ENCODE data around the gene FASTKD3. TPM values are rescaled to one million over a fixed set of nuclear protein-coding genes. Genes with fewer than 3 reads are reported as not detected.
A peak's percentile ranks its signal among the peaks of the same experiment; 100 is the strongest.
"Not testable (repeated sequence)": the region's sequence is repeated elsewhere in the genome, so short reads cannot be mapped to it uniquely, and the experiment has no call there.

FASTKD3 gene, protein sequence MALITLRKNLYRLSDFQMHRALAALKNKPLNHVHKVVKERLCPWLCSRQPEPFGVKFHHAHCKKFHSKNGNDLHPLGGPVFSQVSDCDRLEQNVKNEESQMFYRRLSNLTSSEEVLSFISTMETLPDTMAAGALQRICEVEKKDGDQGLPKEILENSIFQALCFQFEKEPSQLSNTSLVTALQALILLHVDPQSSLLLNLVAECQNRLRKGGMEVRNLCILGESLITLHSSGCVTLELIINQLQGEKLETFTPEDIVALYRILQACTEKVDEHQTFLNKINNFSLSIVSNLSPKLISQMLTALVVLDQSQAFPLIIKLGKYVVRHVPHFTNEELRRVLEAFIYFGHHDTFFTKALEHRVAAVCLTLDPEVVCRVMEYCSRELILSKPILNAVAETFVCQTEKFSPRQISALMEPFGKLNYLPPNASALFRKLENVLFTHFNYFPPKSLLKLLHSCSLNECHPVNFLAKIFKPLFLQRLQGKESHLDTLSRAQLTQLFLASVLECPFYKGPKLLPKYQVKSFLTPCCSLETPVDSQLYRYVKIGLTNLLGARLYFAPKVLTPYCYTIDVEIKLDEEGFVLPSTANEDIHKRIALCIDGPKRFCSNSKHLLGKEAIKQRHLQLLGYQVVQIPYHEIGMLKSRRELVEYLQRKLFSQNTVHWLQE
- total RNA-seq = 13.7 and 14.3 TPM in 2 replicates

- DNase-seq = peak; percentile 97
These were observed at the start of gene FASTKD3, which contains the start of gene MTRR for GRCh38 chr5:7868773-7869473. FASTKD3 (minus strand) TSS chr5:7869031; CDS start chr5:7868083, 948 bp downstream. MTRR (plus strand) TSS chr5:7869148; CDS start chr5:7870795, 1,647 bp downstream.

DNA sequence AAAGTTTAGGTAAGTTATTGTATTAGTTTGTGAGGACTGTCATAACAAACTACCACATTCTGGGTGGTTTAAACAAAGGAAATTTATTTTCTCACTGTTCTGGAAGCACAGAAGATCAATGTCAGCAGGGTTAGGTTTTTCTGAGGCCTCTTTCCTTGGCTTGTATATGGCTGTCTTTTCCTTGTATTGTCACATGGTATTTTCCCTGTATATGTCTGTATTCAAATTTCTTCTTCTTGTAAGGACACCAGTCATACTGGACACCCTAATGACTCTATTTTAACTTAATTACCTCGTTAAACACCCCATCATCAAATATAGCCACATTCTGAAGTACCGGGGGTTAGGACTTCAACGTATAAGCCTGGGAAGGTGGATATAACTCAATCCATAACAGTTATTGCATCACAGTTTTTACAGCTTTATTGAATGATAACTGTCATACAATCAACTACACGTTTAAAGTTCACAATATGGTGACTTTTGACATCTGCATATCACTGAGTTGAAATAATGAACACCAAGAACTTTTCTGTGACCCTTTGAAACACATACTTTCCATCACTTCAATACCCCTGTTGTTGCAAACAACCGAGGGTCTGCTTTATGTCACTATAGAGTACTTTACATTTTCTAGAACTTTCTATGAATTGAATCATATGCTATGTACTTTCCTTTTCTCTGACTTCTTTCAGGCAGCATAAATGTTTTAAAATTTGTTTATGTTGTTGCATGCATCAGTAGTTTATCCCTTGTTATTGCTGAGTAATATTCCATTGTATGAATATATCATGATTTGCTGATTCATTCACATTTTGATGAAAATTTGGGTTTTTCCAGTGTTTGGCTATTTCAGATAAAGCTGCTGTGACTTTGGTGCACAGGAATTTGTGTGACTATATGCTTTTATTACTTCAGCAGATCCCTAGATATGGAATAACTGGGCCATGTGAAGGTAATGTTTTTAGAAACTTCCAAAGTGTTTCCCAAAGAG is 48.6 kb upstream of the FASTKD3 start:
- DNase-seq = no peak

DNA sequence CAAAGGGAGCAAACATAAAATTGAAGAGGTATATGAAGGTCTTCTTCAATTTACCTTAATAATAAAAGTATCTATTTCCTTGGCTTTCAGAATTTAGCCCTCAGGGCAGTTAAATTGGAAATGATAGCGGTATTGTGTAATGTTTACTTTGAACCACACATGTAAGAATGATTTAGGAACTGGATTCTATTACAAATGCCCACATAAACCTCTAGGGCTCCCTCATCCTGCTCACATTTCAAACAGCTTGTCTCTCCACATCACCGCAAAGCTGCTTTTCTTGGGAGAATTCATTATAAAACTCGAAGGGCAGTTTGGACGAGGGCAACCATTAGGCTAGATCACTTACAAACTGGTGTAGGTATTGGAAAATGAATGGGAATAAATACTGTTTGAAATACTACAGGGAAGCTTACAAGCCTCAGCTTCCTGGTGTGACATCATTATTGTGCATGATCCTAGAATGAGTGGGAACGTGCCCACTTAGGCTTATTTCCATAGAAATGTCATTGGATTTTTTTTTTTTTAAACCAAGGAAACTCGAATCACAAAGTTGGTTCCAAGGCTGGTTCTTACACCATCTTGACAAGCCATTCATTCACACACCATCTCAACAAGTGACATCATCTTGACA is 47.5 kb upstream of the FASTKD3 start:
- no peak for DNase-seq

DNA sequence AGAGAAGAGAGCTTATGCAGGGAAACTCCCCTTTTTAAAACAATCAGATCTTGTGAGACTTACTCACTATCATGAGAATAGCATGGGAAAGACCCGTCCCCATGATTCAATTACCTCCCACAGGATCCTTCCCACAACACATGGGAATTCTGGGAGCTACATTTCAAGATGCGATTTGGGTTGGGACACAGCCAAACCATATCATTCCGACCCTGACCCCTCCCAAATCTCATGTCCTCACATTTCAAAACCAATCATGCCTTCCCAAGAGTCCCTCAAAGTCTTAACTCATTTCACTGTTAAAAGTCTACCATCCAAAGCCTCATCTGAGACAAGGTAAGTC is 42.6 kb upstream of the FASTKD3 start:
- DNase-seq = not testable (repeated sequence)

DNA sequence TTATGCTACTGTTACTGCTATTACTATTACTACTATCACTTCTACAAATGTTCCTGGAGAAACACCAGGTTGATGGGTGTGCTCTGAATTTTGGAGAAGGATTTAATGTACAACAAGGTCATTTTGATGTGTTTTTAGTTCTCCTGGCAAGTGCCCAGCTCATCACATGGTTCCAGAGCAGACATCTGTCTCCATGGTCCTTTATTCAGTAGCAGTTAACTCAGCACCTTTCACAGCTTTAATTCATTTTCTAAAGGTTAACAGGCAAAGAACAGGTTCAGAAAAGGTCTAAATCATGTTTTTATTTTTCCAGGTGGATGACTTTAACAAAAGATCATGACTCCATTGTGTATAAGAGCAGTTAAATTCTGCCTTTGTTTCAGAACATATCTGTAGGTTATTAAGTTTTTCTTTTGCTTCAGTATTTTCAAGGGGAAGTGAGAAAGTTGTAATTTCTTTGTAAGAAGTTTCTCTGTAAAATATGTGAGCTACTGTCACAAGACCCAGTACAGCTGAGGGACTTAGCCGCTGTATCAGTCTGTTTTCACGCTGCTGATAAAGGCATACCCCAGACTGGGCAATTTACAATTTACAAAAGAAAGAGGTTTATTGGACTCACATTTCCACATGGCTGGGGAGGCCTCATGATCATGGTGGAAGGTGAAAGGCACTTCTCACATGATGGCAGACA is 42.1 kb upstream of the FASTKD3 start:
- DNase-seq = no peak

- no peak for DNase-seq
These were observed 39.5 kb upstream of the FASTKD3 start for GRCh38 chr5:7908317-7908716.

DNA sequence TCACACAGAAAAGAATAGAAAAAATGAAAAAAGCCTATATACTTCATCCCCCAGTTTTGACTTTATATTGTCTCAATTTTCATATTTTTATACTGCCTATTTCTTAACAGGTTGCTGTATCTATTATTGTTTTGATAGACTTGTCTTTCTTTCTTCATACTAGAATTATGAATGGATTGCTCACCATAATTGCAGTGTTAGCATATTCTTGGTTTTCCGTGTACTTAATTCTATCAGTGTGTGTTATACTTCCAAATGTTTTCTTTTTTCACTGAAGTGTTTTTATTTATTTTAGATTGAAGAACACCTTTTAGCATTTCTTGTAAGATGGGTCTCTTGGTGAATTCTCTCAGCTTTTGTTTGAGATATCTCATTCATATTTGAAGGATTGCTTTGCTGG is 38.8 kb upstream of the FASTKD3 start:
- no peak for DNase-seq

DNA sequence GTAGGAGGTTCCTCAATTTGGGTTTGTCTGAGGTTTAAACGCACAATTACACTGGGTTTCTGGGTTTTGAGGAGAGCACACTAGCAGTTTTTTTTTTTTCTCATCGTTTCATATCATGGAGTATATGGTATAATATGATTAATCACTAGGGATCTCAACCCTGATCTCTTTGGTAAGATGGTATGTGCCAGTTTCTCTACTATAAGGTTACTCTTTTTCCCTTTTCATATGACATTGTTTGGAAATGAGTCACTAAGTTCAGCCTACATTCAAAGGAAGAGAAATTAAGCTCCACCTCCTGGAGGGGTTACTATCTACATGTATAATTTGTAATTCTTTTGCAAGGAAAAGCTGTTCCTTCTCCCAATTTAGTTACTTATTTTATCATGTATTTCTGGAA is 35.3 kb upstream of the FASTKD3 start:
- DNase-seq = peak; percentile 52

DNA sequence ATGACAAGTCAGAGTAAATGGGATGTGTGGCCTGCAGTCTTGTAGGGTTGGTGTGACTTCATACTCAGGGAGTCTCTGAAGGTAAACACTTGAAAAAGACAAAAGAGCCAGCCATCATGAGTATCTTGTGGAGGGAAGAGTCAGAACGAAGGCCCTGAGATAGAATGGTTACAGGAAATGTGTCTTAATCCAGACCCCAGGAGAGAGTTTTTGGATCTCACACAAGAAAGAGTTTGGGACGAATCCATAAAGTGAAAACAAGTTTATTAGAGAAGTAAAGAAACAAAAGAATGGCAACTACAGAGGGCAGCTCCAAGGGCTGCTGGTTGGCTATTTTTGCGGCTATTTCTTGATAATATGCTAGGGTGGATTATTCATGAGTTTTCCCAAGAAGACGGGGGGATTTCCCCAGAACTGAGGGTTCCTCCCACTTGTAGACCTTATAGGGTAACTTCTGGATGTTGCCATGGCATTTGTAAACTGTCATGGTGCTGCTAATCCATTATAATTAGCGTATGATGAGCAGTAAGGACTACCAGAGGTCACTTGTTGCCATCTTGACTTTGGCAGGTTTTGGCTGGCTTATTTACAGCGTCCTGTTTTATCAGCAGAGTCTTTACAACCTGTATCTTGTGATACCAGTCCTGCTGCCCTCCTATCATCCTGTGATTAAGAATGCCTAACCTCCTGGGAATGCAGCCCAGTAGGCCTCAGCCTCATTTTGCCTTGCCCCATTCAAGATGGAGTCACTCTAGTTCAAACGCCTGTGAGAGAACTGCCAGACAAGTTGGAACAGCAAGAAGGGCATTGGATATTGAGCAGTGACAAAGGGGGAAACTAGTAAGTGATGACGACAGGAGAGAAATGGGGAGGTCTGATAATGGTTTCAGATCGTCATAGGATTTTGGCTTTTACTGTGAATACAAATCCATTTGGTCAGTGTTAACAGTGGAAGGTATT is 34.1 kb upstream of the FASTKD3 start:
- DNase-seq = no peak

GRCh38 chr5:7902201-7902600 is 33.4 kb upstream of the FASTKD3 start:
- no peak for DNase-seq

- DNase-seq = peak; percentile 61
These were observed 28.3 kb upstream of the FASTKD3 start for GRCh38 chr5:7897014-7897600.

- DNase-seq = no peak
These were observed 26.0 kb upstream of the FASTKD3 start for GRCh38 chr5:7894860-7895259.

DNA sequence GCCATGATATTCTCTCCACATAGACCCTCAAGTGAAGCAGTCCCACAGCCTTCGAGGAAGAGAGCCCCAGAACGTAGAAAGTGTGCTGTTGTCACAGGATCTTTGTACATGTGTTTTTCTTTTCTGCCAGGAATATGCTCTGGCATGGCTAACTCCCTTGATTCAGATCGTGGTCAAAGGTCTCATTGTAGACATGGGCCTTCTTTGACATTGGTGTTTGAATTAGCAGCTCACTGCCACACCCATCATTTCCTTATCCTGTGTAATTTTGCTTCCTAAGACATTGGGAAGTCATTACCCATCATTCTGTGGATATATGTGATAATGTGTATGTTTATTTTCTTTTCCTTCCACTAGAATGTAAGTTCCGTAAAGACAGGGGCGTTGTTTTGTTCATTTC is 25.6 kb upstream of the FASTKD3 start:
- DNase-seq = no peak

DNA sequence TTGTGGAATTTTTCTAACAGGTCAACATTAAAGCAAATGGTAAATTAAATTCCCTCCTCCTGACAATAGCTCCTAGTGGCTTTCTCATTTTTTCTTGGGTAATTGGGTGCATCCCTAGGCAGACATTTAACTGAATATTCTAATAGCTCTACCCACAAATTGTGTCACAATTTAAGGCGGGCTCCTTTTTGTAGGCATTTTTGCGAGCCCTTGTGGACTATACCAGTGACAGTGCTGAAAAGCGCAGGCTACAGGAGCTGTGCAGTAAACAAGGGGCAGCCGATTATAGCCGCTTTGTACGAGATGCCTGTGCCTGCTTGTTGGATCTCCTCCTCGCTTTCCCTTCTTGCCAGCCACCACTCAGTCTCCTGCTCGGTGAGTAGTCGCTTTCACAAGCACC is 20.1 kb upstream of the FASTKD3 start:
- no peak for DNase-seq

DNA sequence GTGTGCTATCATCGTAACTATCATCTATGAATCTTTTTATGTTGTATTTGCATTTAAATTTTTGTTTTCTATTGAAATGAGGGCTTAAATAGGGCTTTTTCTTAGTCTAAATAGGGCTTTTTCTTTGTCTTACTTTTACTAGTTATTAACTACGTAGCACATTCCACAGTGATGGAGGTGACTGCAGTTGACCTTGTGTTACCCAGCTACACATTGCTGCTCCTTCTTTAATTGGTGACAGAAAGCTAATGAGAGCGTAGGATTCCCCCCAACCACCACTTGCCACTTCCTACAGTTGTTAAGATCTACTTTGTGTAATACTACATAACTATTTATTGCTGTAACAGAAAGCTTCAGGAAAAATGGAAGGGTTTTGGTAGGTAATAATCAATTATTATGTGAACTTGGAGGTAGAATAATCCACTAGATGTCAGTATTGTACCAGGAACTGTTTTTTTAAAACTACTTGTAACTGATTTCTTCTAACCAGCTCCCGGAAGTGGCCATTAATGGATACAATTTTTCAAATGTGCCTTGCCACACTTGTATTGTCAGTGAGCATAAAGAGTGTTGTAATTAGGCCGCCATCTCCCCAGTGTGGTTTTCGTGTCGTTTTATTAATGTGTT is 18.1 kb upstream of the FASTKD3 start:
- peak; percentile 67 for DNase-seq

DNA sequence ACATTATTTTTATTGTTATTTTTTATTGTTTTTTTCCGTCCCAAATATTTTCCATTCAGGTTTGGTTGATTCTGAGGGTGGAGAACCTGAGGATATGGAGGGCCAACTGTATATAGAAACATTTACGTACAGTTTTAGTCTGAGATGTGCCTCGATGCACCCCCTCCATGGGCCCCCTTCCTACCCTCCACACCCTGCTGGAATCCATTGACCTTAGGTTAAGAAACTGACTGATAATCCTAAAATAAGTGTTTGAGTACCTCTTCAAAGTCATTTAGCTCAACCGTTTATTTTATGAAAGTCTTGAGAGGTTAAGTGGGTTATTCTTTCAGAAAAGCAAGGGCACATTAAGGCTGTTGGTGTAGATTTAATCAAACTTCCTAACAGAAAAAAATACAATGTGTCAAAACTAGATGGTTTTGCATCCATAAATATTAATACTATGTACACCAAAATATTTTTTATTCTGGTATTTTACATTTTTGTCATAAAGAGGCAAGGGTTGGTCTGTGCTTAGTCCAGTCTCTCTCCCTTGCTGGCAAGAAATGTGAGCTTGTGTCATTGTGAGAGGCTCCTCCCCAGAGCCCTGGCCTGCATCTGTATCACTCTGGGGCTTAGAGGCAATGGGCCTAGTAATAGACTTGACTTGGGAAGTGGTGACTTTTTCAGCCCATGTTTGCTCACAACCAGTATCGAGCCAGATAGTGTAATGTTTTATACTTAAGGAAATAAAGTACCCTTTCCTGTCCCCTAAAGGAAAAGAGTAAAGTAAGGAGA is 15.8 kb upstream of the FASTKD3 start:
- DNase-seq = no peak

- no peak for DNase-seq
These were observed 14.1 kb upstream of the FASTKD3 start for GRCh38 chr5:7882926-7883325.

DNA sequence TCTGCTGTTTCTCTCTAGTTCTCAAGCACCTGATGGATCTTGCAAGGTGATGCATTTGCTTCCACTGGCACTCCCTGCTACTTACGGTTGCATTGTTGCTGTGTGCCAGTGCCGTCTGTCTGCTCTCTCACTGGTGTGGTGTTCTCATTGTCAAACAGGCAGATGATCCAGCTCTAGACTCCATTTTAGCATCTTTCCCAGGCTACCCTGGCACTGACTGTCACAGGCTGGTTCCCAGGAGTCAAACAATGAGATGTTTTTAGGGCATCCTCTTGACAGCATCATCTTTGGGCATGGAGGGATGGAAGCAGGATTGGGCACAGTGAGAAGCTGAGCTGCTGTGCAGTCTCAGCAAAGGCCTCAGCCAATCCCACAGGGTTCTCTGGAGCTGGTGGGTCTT is 13.0 kb upstream of the FASTKD3 start:
- DNase-seq = no peak

Data from dermis blood vessel endothelial cell (primary cell).